Measurements from ENCODE around the gene VSIG1. TPM values are rescaled to one million over a fixed set of nuclear protein-coding genes. Genes with fewer than 3 reads are reported as not detected.

Gene VSIG1
- total and polyA plus RNA-seq, 10 of the 15 experiments (the other 5 are each of a cell fraction or from before 2014, with no cell fraction given), result 0.04 to 0.08 (median 0.06) TPM; not detected in 7

GRCh38 chrX:108117988-108118387, 73.1 kb downstream of the VSIG1 start (continued):
- no peak for TF ChIP-seq NFYA (IDR thresholded peaks at IDR 0.05; ENCODE audit: borderline replicate concordance, low read depth, low read length)

GRCh38 chrX:108121291-108121690, 76.4 kb downstream of the VSIG1 start:
- no peak for DNase-seq (ENCODE audit: low read depth, low spot score)
- no TSS peak for BruUV-seq (replicated peaks)
- no peak for ATAC-seq
- Histone ChIP-seq H3K9me3 (replicated peaks; ENCODE audit: control insufficient read depth, insufficient read depth, low read length) (no peaks in the 10 kb centered on the region; the same call in 2 of the 3 replicates), H3K27me3 (replicated peaks in 1 of 2; ENCODE audit: control insufficient read depth in 2 of 2, insufficient read depth in 2 of 2, low read length in 1 of 2) (no peaks in the 10 kb centered on the region; a peak in 1 of 4 replicates), H3K27ac (ENCODE audit: control insufficient read depth, insufficient read depth) (no peak overlapping the region), H3K4me3 (no peak overlapping the region), H3K36me3 (ENCODE audit: control insufficient read depth in 2 of 2, insufficient read depth in 2 of 2, low read length in 1 of 2) (no peaks in the 10 kb centered on the region), H3K4me2 (ENCODE audit: control insufficient read depth, insufficient read depth) (no peak overlapping the region), H3K79me2 (ENCODE audit: control insufficient read depth, insufficient read depth, low read length) (no peaks in the 10 kb centered on the region), H3K9ac (ENCODE audit: control insufficient read depth, insufficient read depth, low read length) (no peak overlapping the region), H4K20me1 (ENCODE audit: control insufficient read depth, insufficient read depth) (no peaks in the 10 kb centered on the region), H3K4me1 (ENCODE audit: control insufficient read depth, insufficient read depth, low read length) (no peaks in the 10 kb centered on the region), H2AFZ (ENCODE audit: control insufficient read depth, low read depth, low read length) (no peak overlapping the region)
- intact Hi-C loops (cut with micrococcal nuclease; ENCODE audit: unreplicated experiment), result no loop called here
- POLR2A ChIA-PET, result no interaction called here
- RAD21 ChIA-PET (ENCODE audit: unreplicated experiment), result no interaction called here
- FAIRE-seq, result no peak
- 29% methylated on average over 3 of the region's 3 CpGs for WGBS (ENCODE audit: insufficient coverage, insufficient replicate concordance, low lambda C conversion rate, missing lambda C conversion rate)
- TF ChIP-seq STAT1 (conservative IDR thresholded peaks at IDR 0.05) (no peak), RAD51 (IDR thresholded peaks at IDR 0.05) (no peak)
- in situ Hi-C loops (cut with MboI), result no loop called here
- CTCF ChIA-PET, result interaction anchor here (1.0 to 1.6 kb wide), 2 partner anchors 18 to 100 kb away, joined by 3 to 8 read pairs; no protein-coding TSS in a partner anchor
- SMC1A ChIA-PET (ENCODE audit: uncharacterized antibody, unreplicated experiment), result no interaction called here

GRCh38 chrX:108122748-108123147, 77.9 kb downstream of the VSIG1 start:
- H3K27ac ChIP-seq (ENCODE audit: control insufficient read depth, insufficient read depth), result no peak overlapping the region
- TF ChIP-seq SUZ12 (IDR thresholded peaks at IDR 0.05; ENCODE audit: unreplicated experiment) (no peak), CEBPZ (IDR thresholded peaks at IDR 0.05; ENCODE audit: low read depth, low read length) (no peak), STAT3 (IDR thresholded peaks at IDR 0.05; ENCODE audit: low read depth, low read length) (no peak), CEBPB (IDR thresholded peaks at IDR 0.05; ENCODE audit: borderline replicate concordance in 1 of 2, low read depth in 2 of 2, low read length in 2 of 2) (no peak), SP1 (IDR thresholded peaks at IDR 0.05; ENCODE audit: low read depth, low read length) (no peak), PBX3 (IDR thresholded peaks at IDR 0.05; ENCODE audit: insufficient replicate concordance, low read depth, low read length) (no peak), PML (IDR thresholded peaks at IDR 0.05; ENCODE audit: low read length) (no peak), RAD21 (IDR thresholded peaks at IDR 0.05; ENCODE audit: insufficient read depth, low read depth, low read length) (no peak)
- no peak overlapping the region for H2AFZ ChIP-seq (ENCODE audit: control insufficient read depth, low read depth, low read length)
- DNase-seq (ENCODE audit: low read depth, low spot score) (no peak), ATAC-seq (no peak), FAIRE-seq (no peak)
- 73% methylated on average over 2 of the region's 2 CpGs for WGBS (ENCODE audit: insufficient coverage, insufficient replicate concordance, low lambda C conversion rate, missing lambda C conversion rate)
- H3K36me3 ChIP-seq (ENCODE audit: control insufficient read depth in 2 of 2, insufficient read depth in 2 of 2, low read length in 1 of 2), result no peaks in the 10 kb centered on the region
- H3K4me3 ChIP-seq, result no peak overlapping the region
- H3K9ac ChIP-seq (ENCODE audit: control insufficient read depth, insufficient read depth, low read length), result no peak overlapping the region
- CTCF ChIA-PET, result interaction anchor here (0.8 to 1.6 kb wide), 2 partner anchors 17 to 19 kb away, joined by 3 to 8 read pairs; no protein-coding TSS in a partner anchor
- no peaks in the 10 kb centered on the region for H3K4me1 ChIP-seq (ENCODE audit: control insufficient read depth, insufficient read depth, low read length)
- in situ Hi-C loops (cut with MboI), result no loop called here
- no peaks in the 10 kb centered on the region for H4K20me1 ChIP-seq (ENCODE audit: control insufficient read depth, insufficient read depth)
- H3K4me2 ChIP-seq (ENCODE audit: control insufficient read depth, insufficient read depth), result no peak overlapping the region
- no TSS peak for BruUV-seq (replicated peaks)
- no peaks in the 10 kb centered on the region for H3K79me2 ChIP-seq (ENCODE audit: control insufficient read depth, insufficient read depth, low read length)
- RAD21 ChIA-PET (ENCODE audit: unreplicated experiment), result no interaction called here
- intact Hi-C loops (cut with micrococcal nuclease; ENCODE audit: unreplicated experiment), result no loop called here
- no peaks in the 10 kb centered on the region; the same call in 2 of the 3 replicates for H3K9me3 ChIP-seq (replicated peaks; ENCODE audit: control insufficient read depth, insufficient read depth, low read length)
- POLR2A ChIA-PET, result interaction anchor here (0.6 kb wide), 1 partner anchor 18 kb away, joined by 3 read pairs; no protein-coding TSS in a partner anchor
- SMC1A ChIA-PET (ENCODE audit: uncharacterized antibody, unreplicated experiment), result no interaction called here
- no peaks in the 10 kb centered on the region; a peak in 1 of 4 replicates for H3K27me3 ChIP-seq (replicated peaks in 1 of 2; ENCODE audit: control insufficient read depth in 2 of 2, insufficient read depth in 2 of 2, low read length in 1 of 2)

Measured in GM12878 (cell line).